Keratinocyte (primary cell): ENCODE data around the gene PCBD1. TPM values are rescaled to one million over a fixed set of nuclear protein-coding genes. Genes with fewer than 3 reads are reported as not detected.

Experiments used
- DNase-seq: peaks from one replicate; pipeline ENCODE4 v3.0.0-alpha.2; 2011; ENCODE audit warnings: low read depth, missing footprints, low spot score
- FAIRE-seq: peaks from 2 replicates; lab custom pipeline; 2011; peaks lifted over from hg19 to GRCh38; lab: Jason Lieb, UNC
- H2AFZ ChIP-seq: 2 replicates; pipeline ENCODE4 v1.6.0; 2012; ENCODE audit warnings: low read length, control low read depth, inconsistent platforms; ENCODE audit not compliant: control insufficient read depth
- H3K27ac ChIP-seq: 2 replicates; pipeline ENCODE4 v1.5.1; 2011; ENCODE audit warnings: low read length; ENCODE audit not compliant: control insufficient read depth, insufficient read depth
- H3K27me3 ChIP-seq: 3 replicates; pipeline ENCODE4 v1.6.0; 2011; ENCODE audit warnings: low read length; ENCODE audit not compliant: control insufficient read depth, insufficient read depth; ENCODE audit errors: extremely low read depth
- H3K36me3 ChIP-seq, 2 experiments: 2 replicates in 1 of 2; 3 replicates in 1 of 2; pipeline ENCODE4 v1.5.1; 2011; ENCODE audit warnings: low read length in 2 of 2, mild to moderate bottlenecking in 1 of 2; ENCODE audit not compliant: control insufficient read depth in 2 of 2, insufficient read depth in 2 of 2; ENCODE audit errors: extremely low read depth in 1 of 2
- H3K4me1 ChIP-seq: 3 replicates; pipeline ENCODE4 v1.5.1; 2011; ENCODE audit warnings: low read length; ENCODE audit not compliant: control insufficient read depth, insufficient read depth; ENCODE audit errors: extremely low read depth
- H3K4me2 ChIP-seq: 3 replicates; pipeline ENCODE4 v1.6.0; 2011; ENCODE audit warnings: low read depth, low read length; ENCODE audit not compliant: control insufficient read depth, insufficient read depth; ENCODE audit errors: extremely low read depth
- H3K4me3 ChIP-seq, 3 experiments: fragments of 200-600 bp in 1 of 3; sonication (generic) in 1 of 3; 2 replicates in 2 of 3; 3 replicates in 1 of 3; pipeline ENCODE4 v1.5.1; 2011 to 2016; ENCODE audit warnings: low read length in 3 of 3, mild to moderate bottlenecking in 3 of 3, control low read depth in 2 of 3, inconsistent platforms in 1 of 3, low read depth in 1 of 3, mixed read lengths in 1 of 3, mixed run types in 1 of 3, moderate library complexity in 1 of 3; ENCODE audit not compliant: control insufficient read depth in 2 of 3, insufficient read depth in 2 of 3; ENCODE audit errors: extremely low read depth in 1 of 3
- H3K79me2 ChIP-seq: 2 replicates; pipeline ENCODE4 v1.6.0; 2012; ENCODE audit warnings: low read length; ENCODE audit not compliant: control insufficient read depth, insufficient read depth
- H3K9ac ChIP-seq: 3 replicates; pipeline ENCODE4 v1.6.0; 2011; ENCODE audit warnings: low read length; ENCODE audit not compliant: control insufficient read depth, insufficient read depth; ENCODE audit errors: extremely low read depth
- H3K9me1 ChIP-seq: 3 replicates; pipeline ENCODE4 v1.6.0; 2011; ENCODE audit warnings: low read length; ENCODE audit not compliant: control insufficient read depth, insufficient read depth; ENCODE audit errors: extremely low read depth
- H3K9me3 ChIP-seq: 2 replicates; pipeline ENCODE4 v1.5.1; 2012; ENCODE audit warnings: low read depth, low read length; ENCODE audit not compliant: control insufficient read depth
- H4K20me1 ChIP-seq: 3 replicates; pipeline ENCODE4 v1.6.0; 2011; ENCODE audit warnings: low read length; ENCODE audit not compliant: control insufficient read depth, insufficient read depth; ENCODE audit errors: extremely low read depth
- CTCF ChIP-seq, 3 experiments: IDR thresholded peaks in 1 of 3; conservative IDR thresholded peaks in 1 of 3; optimal IDR thresholded peaks in 1 of 3; 2 replicates in 2 of 3; 3 replicates in 1 of 3; pipeline versions ENCODE3 to v1.5.1; 2011; ENCODE audit warnings: low read length in 3 of 3, mild to moderate bottlenecking in 3 of 3, moderate library complexity in 2 of 3, control low read depth in 1 of 3, inconsistent platforms in 1 of 3; ENCODE audit not compliant: insufficient read depth in 2 of 3; ENCODE audit errors: extremely low read depth in 1 of 3
- EZH2 ChIP-seq: IDR thresholded peaks from one replicate; pipeline ENCODE4 v1.6.1; 2012; ENCODE audit warnings: inconsistent platforms, mild to moderate bottlenecking, low read length, moderate library complexity
- dilution Hi-C: fragments of 300-500 bp; cut with MboI; formaldehyde crosslinking; loops from one replicate; pipeline ENCODE4 v1.7.0; 2020; ENCODE audit warnings: low sequenced_read_pairs; ENCODE audit not compliant: extremely low pct_ligation_motif_present
- polyA plus RNA-seq, 5 experiments: library from polyadenylated mRNA; depleted of rRNA in 3 of 5; stranded (reverse) in 3 of 5; stranded (forward) in 1 of 5; unstranded in 1 of 5; fragments of >200 nt; gene quantifications; 1 replicate in 1 of 5; 2 replicates in 3 of 5; 3 replicates in 1 of 5; pipeline versions ENCODE4 v1.2.1 to v1.2.3, GENCODE V29; 2011 to 2012; ENCODE audit warnings: missing spikeins in 2 of 5, low read depth in 1 of 5, low replicate concordance in 1 of 5

The PCBD1 gene
- polyA plus RNA-seq, 1 donor (not counting 4 experiments of a cell fraction or from before 2014, with no cell fraction given) = 41.5 TPM

DNA sequence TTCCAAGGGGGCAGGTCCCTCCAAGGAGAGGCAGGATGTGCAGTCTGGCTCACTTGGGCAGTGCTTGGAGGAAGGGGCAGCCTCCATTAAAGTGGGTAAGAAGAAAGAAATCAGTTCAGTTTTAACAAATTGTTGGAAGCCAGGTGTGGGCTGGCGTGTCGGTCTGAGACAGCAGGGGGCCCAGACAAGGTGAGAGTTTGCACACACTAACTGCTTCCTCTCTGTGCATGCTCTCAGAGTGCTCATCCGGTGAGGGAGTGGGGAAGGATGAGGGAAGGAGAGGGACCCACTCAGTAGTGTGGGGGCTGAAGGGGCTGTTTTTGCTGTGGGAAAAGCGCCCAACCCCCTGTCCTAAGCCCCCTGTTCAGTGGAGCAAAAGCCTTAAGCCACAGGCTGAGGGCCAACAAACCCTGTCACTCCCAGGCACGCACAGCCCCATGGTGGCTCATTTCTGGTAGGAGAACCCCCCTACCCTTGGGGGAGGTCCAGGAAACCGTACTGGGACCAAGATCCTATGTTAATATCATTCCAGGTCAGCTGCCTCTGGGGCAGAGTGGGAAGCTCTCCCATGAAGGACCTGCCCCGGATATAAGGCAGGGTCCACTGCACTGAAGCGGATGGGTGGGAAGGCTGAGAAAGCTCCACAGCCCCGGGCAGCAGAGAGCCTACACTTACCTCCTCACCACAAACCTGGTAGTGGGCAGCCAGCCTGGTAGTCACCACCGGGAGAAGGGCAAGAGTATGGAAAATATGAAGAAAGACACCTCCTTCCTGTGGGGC lies 5.1 kb upstream of the PCBD1 start:
- Histone ChIP-seq H3K9ac (no peak overlapping the region), H3K4me1 (peaks cover 9% of the 10 kb centered on the region), H4K20me1 (no peaks in the 10 kb centered on the region), H3K4me3 (no peak overlapping the region), H3K9me1 (no peaks in the 10 kb centered on the region), H3K4me2 (no peak overlapping the region), H3K27ac (no peak overlapping the region), H3K9me3 (no peaks in the 10 kb centered on the region), H3K27me3 (no peaks in the 10 kb centered on the region), H3K79me2 (no peaks in the 10 kb centered on the region), H3K36me3 (no peaks in the 10 kb centered on the region), H2AFZ (no peak overlapping the region)
- dilution Hi-C loops = no loop called here
- TF ChIP-seq EZH2 (no peak), CTCF (optimal IDR thresholded peaks at IDR 0.05 in 1 of 3, IDR thresholded peaks at IDR 0.05 in 1 of 3, conservative IDR thresholded peaks at IDR 0.05 in 1 of 3; ENCODE audit: extremely low read depth in 1 of 3, insufficient read depth in 2 of 3, low read length in 3 of 3) (no peak)
- DNase-seq = no peak
- FAIRE-seq = no peak

GRCh38 chr10:70892631-70893030 lies 4.3 kb upstream of the PCBD1 start:
- Histone ChIP-seq H3K4me2 (no peak overlapping the region), H3K4me3 (no peak overlapping the region), H3K9ac (no peak overlapping the region), H3K27me3 (no peaks in the 10 kb centered on the region), H3K9me3 (no peaks in the 10 kb centered on the region), H2AFZ (no peak overlapping the region), H4K20me1 (no peaks in the 10 kb centered on the region), H3K4me1 (peaks cover 9% of the 10 kb centered on the region), H3K36me3 (no peaks in the 10 kb centered on the region), H3K79me2 (no peaks in the 10 kb centered on the region), H3K9me1 (no peaks in the 10 kb centered on the region), H3K27ac (no peak overlapping the region)
- DNase-seq = no peak
- FAIRE-seq = no peak
- TF ChIP-seq CTCF (optimal IDR thresholded peaks at IDR 0.05 in 1 of 3, IDR thresholded peaks at IDR 0.05 in 1 of 3, conservative IDR thresholded peaks at IDR 0.05 in 1 of 3; ENCODE audit: extremely low read depth in 1 of 3, insufficient read depth in 2 of 3, low read length in 3 of 3) (no peak), EZH2 (no peak)
- dilution Hi-C loops = no loop called here
